Activated naive CD8-positive, alpha-beta T cell treated with anti-CD3 and anti-CD28 coated beads for 36 hours (primary cell): ENCODE data around the gene LDLRAD4. TPM values are rescaled to one million over a fixed set of nuclear protein-coding genes. Genes with fewer than 3 reads are reported as not detected.
"Not testable (repeated sequence)": the region's sequence is repeated elsewhere in the genome, so short reads cannot be mapped to it uniquely, and the experiment has no call there.

Experiments used
- DNase-seq: peaks from one replicate; pipeline ENCODE4 v3.0.0; 2021
- H3K27ac Mint-ChIP-seq: one replicate; pipeline ENCODE4 v1.8.0; 2022; ENCODE audit warnings: mild to moderate bottlenecking, moderate library complexity, mixed read lengths
- H3K27me3 Mint-ChIP-seq: one replicate; pipeline ENCODE4 v1.8.0; 2022; ENCODE audit warnings: mild to moderate bottlenecking, mixed read lengths
- H3K36me3 Mint-ChIP-seq: one replicate; pipeline ENCODE4 v1.8.0; 2021; ENCODE audit warnings: mild to moderate bottlenecking, mixed read lengths
- H3K4me1 Mint-ChIP-seq: one replicate; pipeline ENCODE4 v1.8.0; 2021; ENCODE audit warnings: mixed read lengths
- H3K4me3 Mint-ChIP-seq: one replicate; pipeline ENCODE4 v1.8.0; 2022; ENCODE audit warnings: mild to moderate bottlenecking, moderate library complexity, mixed read lengths
- H3K9me3 Mint-ChIP-seq: one replicate; pipeline ENCODE4 v1.8.0; 2022; ENCODE audit warnings: mixed read lengths
- total RNA-seq, 2 experiments: library from RNA; stranded (reverse); gene quantifications; one replicate each; pipeline ENCODE4 v1.2.3, GENCODE V29; 2021

Gene LDLRAD4
- total RNA-seq, 2 experiments from 2014 or later, result 27.4 to 27.5 TPM

DNA sequence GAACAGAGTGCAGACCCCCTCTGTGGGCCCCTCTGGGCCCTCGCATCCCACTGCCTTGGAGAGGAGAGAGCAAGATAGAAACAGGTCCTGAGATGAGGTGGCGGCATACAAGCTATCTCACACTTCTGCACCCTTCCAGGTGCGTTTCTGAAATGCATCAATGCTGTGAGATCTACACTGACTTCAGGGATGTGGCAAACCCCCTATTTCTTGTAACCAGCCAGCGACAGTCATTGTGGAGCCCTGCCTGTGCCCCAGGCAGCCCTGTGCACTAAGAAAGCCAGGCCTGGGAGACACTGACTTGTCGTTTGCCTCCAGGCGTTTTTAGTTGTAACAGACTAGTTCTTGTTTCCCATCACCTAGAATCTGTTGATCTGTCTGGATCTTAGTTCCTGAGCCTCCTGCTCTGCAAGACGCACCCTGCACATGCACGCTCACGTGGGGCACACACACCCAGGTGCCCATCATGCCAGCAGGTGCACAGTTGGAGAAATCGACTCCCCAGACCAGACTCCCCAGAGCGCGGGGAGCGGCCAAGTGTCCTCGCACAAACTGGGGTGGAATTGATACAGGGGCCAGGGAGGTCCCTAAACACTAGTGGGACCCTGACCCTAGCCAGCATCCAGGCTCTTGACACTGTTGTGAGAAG, 269.8 kb downstream of the LDLRAD4 start:
- DNase-seq, result no peak
- no peak overlapping the region for H3K27ac Mint-ChIP-seq
- H3K9me3 Mint-ChIP-seq, result no peaks in the 10 kb centered on the region
- peaks cover 17% of the 10 kb centered on the region for H3K4me1 Mint-ChIP-seq
- no peak overlapping the region for H3K4me3 Mint-ChIP-seq
- H3K36me3 Mint-ChIP-seq, result peaks cover 5% of the 10 kb centered on the region
- no peaks in the 10 kb centered on the region for H3K27me3 Mint-ChIP-seq

DNA sequence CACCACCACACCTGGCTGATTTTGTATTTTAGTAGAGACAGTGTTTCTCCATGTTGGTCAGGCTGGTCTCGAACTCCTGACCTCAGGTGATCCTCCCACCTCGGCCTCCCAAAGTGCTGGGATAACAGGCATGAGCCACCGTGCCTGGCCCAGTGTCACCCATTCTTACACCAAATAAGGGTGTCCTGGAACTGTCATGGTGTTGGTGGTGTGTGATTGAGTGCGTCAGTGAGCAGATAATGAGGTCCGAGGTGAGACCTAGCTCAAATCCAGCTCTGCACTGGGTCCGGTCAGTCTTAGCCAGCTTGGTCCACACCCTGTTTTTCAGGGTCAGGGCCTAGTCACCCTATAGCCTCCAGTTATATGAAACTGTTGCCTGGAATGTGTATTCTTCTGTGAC, 270.7 kb downstream of the LDLRAD4 start:
- H3K9me3 Mint-ChIP-seq, H3K4me3 Mint-ChIP-seq, H3K36me3 Mint-ChIP-seq, DNase-seq, H3K27ac Mint-ChIP-seq, H3K27me3 Mint-ChIP-seq: not testable (repeated sequence)
- H3K4me1 Mint-ChIP-seq, result peaks cover 10% of the 10 kb centered on the region

DNA sequence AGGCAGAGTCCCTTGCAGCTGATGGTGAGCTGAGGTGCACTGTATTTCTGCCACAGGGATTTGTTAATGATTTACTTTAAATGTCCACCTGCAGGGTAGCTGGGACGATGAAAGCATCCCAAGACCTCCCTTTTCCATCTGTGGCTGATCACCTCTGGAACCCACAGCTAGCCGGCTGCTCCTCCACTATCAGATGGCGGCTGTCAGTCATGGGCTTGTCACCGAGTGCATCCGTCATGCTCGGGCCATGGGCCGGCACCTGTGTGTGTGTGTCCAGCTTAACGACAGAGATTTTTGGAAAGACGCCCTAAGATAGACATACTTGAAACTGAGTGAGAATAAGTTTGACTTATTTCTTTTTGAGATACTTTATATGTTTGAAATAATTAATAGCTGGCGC, 272.6 kb downstream of the LDLRAD4 start:
- H3K36me3 Mint-ChIP-seq, result peaks cover 10% of the 10 kb centered on the region
- H3K27ac Mint-ChIP-seq, result no peak overlapping the region
- no peak overlapping the region for H3K4me3 Mint-ChIP-seq
- no peaks in the 10 kb centered on the region for H3K9me3 Mint-ChIP-seq
- peaks cover 15% of the 10 kb centered on the region for H3K4me1 Mint-ChIP-seq
- H3K27me3 Mint-ChIP-seq, result no peaks in the 10 kb centered on the region
- DNase-seq, result no peak

DNA sequence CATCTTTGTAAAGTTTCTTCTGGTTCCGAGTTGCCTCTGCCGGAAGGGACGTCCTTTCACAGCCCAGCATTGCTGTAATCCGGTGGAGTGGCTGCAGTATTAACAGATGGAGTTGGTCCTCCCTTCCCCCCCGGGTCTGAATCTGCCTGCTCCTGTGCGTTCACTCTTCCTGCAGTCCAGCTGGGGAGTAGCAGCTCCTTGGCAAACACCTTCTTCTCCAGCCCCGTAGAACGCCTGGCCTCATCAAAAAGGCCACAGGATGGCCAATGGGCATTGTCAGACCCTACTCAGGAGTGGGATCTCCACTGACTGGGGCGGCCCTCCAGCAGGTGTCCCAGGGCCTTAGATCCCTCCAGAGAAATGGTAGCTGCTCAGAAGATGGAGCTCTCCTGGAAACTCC, 273.8 kb downstream of the LDLRAD4 start:
- no peak overlapping the region for H3K27ac Mint-ChIP-seq
- H3K27me3 Mint-ChIP-seq, result no peaks in the 10 kb centered on the region
- no peak overlapping the region for H3K4me3 Mint-ChIP-seq
- H3K4me1 Mint-ChIP-seq, result peaks cover 23% of the 10 kb centered on the region
- no peaks in the 10 kb centered on the region for H3K9me3 Mint-ChIP-seq
- no peak for DNase-seq
- peaks cover 13% of the 10 kb centered on the region for H3K36me3 Mint-ChIP-seq

DNA sequence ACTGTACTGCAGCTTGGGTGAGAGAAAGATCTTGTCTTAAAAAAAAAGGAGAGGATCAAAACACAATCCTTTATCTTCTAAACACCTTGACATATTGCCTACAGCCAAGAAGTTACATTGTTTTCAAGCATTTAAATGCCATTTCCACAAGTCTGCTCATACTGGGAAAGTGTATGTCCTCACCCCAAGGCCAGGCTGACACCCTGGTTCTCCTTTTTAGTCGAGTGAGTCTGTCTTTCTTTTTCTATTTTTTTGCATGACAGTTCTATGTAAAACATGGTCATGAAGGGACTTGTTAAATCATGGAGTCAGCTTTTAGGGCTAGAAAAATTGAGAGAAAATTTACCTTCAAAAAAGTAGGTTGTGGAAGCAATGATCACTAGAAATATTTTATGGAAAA, 274.5 kb downstream of the LDLRAD4 start:
- peaks cover 19% of the 10 kb centered on the region for H3K4me1 Mint-ChIP-seq
- no peaks in the 10 kb centered on the region for H3K27me3 Mint-ChIP-seq
- no peak for DNase-seq
- peaks cover 20% of the 10 kb centered on the region for H3K36me3 Mint-ChIP-seq
- no peak overlapping the region for H3K4me3 Mint-ChIP-seq
- H3K27ac Mint-ChIP-seq, result no peak overlapping the region
- no peaks in the 10 kb centered on the region for H3K9me3 Mint-ChIP-seq

DNA sequence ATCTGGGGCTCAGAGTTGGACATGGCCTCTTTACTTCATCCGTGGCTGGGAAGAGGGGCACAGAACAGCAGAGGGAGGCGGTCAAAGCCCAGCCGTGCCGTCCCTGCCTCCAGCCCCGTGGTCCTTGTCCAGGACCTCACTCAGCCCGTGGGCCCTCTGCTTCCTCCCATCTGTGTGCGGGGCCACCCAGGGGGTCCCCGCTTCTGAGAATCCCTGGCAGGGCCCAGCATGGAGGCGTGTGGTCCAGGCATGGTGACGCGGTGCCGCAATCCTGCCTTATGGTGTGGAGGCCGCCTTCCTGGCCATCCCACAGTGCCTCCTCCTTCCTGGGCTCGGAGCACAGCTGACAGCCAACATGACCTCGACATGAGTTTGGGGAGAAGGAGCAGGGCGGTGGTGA, 275.2 kb downstream of the LDLRAD4 start:
- H3K4me1 Mint-ChIP-seq, result peaks cover 17% of the 10 kb centered on the region
- H3K27ac Mint-ChIP-seq, result no peak overlapping the region
- peaks cover 2% of the 10 kb centered on the region for H3K9me3 Mint-ChIP-seq
- peaks cover 26% of the 10 kb centered on the region for H3K36me3 Mint-ChIP-seq
- DNase-seq, result no peak
- no peaks in the 10 kb centered on the region for H3K27me3 Mint-ChIP-seq
- no peak overlapping the region for H3K4me3 Mint-ChIP-seq

DNA sequence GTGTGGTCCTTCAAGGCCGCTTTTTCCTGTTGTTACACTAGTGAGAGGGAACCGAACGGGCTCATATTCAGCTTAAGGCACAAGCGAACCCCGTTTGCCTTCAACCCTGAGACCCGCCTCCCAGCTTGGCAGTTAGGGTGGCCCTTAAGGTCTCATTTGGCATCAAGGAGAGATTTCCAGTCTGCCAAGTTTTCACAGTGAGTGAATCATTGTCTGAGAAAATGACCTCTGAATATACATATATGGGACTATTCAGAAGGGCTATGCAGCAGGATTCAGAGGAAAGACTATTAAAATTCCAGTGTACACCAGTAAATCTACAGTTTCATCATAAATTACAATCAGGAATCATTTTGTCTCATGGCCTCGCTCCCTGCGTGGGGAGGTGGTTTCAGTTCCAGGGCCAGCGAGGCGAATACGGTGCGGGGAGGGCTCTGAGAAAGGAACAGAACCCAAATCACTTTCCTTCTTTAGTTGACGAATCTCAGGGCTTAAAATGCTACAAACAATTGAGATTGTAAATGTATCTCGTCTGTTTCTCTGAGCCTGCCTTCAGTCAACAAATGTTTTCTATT, 276.4 kb downstream of the LDLRAD4 start:
- Mint-ChIP-seq H3K27me3 (no peaks in the 10 kb centered on the region), H3K27ac (no peak overlapping the region), H3K9me3 (peaks cover 13% of the 10 kb centered on the region), H3K4me3 (no peak overlapping the region), H3K4me1 (peaks cover 18% of the 10 kb centered on the region), H3K36me3 (peaks cover 39% of the 10 kb centered on the region)
- no peak for DNase-seq

DNA sequence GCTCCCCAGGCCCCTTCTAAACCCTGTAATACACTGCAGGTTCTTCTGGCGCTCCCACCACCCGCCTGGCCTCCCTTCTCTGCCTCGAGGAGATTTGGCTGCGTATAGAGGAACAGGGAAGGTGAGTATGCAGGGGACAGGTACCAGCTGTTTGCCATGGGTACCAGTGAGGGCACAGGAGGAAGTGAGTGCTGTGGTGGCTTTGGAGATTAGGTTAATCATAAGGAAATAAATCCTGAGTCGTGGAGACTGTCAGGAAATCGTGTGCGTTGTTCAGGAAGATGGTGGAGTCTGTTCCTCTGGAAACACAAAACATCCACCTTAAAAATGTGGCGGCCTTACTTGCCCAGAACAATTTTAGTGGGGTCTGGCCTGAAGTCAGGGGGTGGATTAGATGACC, 277.4 kb downstream of the LDLRAD4 start:
- Mint-ChIP-seq H3K27ac (no peak overlapping the region), H3K36me3 (peaks cover 41% of the 10 kb centered on the region), H3K27me3 (no peaks in the 10 kb centered on the region), H3K4me1 (peaks cover 24% of the 10 kb centered on the region), H3K4me3 (no peak overlapping the region), H3K9me3 (peaks cover 13% of the 10 kb centered on the region)
- DNase-seq, result no peak

DNA sequence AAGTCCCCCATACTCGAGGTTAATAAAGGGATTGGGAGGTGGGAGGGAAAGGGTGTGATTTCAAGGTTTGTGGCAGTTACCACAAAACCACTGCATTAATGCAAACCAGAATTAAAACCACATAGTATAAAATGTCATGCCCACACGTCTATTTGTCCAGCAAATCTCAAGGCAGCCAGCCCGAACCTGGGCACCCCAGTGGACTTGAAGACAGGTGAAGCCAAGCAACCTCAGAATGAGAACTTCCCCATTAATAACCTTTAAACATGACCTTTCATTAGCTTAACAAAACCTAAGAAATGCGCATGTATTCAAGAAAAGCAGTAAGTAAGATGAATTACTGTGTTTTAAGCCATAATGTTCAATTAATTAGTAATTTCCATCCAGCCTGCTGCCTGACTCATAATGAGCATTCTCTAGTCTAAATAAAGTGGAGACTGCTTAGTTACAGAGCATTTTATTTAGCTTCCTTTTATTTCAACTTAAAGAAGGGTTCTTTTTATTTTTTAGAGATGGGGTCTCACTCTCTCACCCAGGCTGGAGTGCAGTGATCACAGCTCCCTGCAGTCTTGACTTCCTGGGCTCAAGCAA, 278.2 kb downstream of the LDLRAD4 start:
- no peak for DNase-seq
- Mint-ChIP-seq H3K27ac (no peak overlapping the region), H3K4me3 (no peak overlapping the region), H3K27me3 (no peaks in the 10 kb centered on the region), H3K36me3 (peaks cover 40% of the 10 kb centered on the region), H3K4me1 (peaks cover 29% of the 10 kb centered on the region), H3K9me3 (peaks cover 13% of the 10 kb centered on the region)

DNA sequence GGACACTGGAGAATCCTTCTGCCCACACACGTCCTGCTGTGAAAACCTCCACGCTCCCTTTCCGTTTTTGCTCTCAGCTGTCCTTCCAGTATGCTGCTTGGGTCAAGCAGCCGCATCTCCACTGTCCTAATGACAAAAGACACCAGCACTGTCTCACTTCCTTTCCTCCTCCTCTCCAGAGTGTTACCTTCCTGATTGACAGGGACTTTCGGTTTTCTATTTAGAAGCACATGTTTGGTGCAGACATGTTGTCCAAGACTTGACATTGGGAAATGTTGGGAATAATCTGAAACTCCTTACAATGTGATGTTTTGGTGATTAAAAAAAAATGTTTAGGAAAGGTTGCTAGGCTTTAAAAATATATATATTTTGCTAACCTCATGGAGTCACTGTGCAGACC, 281.2 kb downstream of the LDLRAD4 start:
- Mint-ChIP-seq H3K36me3 (peaks cover 38% of the 10 kb centered on the region), H3K27ac (peak overlapping the region; percentile 20), H3K27me3 (no peaks in the 10 kb centered on the region), H3K4me1 (peaks cover 39% of the 10 kb centered on the region), H3K9me3 (peaks cover 13% of the 10 kb centered on the region), H3K4me3 (no peak overlapping the region)
- no peak for DNase-seq

DNA sequence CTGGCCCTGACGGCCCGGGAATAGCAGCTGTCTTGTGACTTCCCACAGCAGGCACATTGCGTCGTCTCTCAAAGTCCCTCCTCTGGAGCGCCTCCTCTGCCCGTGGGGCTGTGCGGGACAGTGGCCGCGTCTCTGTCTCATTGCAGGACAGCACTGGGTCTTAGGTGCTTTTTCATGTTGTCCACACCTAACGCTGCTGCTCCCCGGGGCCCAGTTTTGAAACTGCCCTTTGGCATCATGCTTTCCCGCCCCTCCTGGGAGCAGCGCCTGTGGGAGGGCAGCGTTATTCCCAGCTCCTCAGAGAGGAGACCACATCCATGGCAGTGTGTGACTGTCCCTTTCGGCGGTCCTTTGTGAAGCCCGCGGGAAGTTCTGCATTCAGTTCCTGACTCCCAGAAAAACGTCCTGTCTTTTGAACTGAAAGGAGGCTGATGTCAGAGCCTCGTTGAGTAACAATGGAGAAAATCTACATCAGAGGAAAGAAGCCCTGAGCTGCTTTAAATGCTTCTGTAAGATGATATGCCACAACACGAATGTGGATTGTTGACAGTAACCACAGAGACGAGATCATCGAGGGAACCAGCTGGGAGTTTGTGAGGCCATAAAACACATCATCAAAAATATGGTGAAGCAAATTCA, 281.8 kb downstream of the LDLRAD4 start:
- Mint-ChIP-seq H3K27me3 (no peaks in the 10 kb centered on the region), H3K36me3 (peaks cover 36% of the 10 kb centered on the region), H3K4me1 (peaks cover 37% of the 10 kb centered on the region), H3K27ac (no peak overlapping the region), H3K9me3 (peaks cover 13% of the 10 kb centered on the region), H3K4me3 (no peak overlapping the region)
- DNase-seq, result no peak

DNA sequence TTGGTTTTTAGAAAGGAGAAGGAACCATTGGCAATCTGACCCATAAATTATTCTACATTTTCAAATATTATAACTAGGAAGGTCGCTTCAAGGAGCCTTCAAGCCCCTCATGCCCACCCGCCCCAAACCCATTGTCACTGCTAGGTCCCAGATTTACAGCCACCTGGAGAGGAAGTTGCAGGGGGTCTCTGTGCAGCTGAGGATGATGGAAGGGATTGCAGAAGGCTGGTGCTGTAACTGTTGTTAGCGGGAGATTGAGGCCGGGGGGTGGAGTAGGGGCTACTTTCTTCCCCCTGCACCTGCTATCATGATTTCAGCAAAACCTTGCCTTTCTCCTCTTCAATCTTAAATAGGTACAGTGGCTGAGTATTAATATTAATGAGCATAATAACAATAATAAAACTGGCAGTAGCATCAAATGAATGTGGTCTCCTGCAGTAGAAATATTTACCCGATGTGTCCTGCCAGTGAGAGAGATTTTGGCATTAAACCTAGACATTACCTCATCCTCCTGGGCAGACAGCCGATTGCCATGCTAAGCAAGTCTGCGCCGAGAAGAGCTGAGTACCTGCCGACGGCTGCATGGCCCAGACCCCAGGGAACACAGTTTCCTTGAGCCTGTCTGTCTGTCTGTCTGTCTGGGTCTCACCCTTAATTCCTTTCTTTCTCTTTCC, 282.4 kb downstream of the LDLRAD4 start:
- H3K9me3 Mint-ChIP-seq, result peaks cover 13% of the 10 kb centered on the region
- DNase-seq, result no peak
- H3K27me3 Mint-ChIP-seq, result no peaks in the 10 kb centered on the region
- H3K36me3 Mint-ChIP-seq, result peaks cover 40% of the 10 kb centered on the region
- H3K4me1 Mint-ChIP-seq, result peaks cover 41% of the 10 kb centered on the region
- H3K27ac Mint-ChIP-seq, result no peak overlapping the region
- H3K4me3 Mint-ChIP-seq, result no peak overlapping the region

DNA sequence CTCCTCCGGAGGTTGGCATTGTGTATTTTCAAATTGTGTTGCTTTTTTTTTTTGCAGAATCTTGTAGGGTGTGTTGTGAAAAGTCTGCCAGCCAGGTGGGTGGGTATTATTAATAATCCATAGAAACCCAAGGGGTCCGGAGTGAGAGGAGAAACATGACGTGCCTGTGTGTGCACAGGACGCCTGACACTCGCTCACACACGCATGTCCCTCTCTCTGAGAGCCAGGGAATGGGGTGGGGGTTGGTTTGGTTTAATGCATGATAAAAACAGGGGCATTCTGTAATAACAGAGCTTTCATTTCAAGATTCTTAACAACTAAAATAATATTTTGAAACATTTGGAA, 283.0 kb downstream of the LDLRAD4 start:
- no peaks in the 10 kb centered on the region for H3K27me3 Mint-ChIP-seq
- peaks cover 39% of the 10 kb centered on the region for H3K36me3 Mint-ChIP-seq
- peaks cover 13% of the 10 kb centered on the region for H3K9me3 Mint-ChIP-seq
- DNase-seq, result no peak
- no peak overlapping the region for H3K27ac Mint-ChIP-seq
- H3K4me1 Mint-ChIP-seq, result peaks cover 41% of the 10 kb centered on the region
- H3K4me3 Mint-ChIP-seq, result no peak overlapping the region

DNA sequence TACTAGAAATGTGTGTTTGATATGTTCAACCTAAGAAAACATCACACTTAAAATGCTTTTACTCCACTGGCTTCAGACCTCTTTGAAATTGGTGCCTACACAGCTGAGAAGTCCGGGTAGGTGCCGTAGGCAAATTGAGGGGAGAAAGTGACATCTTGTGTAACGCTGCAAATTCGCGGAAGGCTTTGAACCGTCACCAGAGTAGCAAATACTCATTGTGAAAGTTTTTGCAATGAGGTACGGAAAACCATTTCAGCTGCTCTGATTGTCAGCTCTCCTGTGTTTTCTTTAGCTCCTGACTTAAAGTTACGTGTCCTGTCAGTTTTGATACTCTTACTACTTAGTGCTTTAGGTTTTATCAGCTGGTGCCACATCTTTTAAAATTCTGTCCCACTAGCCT, 283.3 kb downstream of the LDLRAD4 start:
- DNase-seq, result peak; percentile 24

DNA sequence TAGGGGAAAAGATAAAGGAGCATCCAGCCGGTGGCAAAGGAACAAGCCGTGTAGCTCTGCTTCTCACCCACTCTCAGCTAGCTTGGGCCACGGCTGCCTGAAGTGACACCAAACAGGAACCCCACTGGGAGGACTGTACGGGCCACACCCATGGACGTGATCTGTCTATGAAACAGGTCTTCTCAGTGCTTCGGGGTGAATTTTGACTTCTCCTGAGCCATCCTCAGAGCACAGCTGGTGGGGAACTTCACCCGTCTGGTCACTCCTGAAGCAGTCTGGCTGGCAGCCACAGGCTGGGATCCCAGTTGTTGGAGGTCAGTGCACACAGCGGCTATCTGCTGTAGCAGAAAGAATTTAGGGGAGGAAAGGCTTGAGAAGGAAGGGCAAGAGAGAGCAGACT, 284.0 kb downstream of the LDLRAD4 start:
- no peak overlapping the region for H3K4me3 Mint-ChIP-seq
- DNase-seq, result no peak
- H3K4me1 Mint-ChIP-seq, result peaks cover 37% of the 10 kb centered on the region
- no peaks in the 10 kb centered on the region for H3K27me3 Mint-ChIP-seq
- peaks cover 36% of the 10 kb centered on the region for H3K36me3 Mint-ChIP-seq
- no peak overlapping the region for H3K27ac Mint-ChIP-seq
- peaks cover 13% of the 10 kb centered on the region for H3K9me3 Mint-ChIP-seq

More for the DNA sequence above, 283.3 kb downstream of the LDLRAD4 start:
- H3K4me1 Mint-ChIP-seq, result peaks cover 37% of the 10 kb centered on the region
- peaks cover 39% of the 10 kb centered on the region for H3K36me3 Mint-ChIP-seq
- H3K27me3 Mint-ChIP-seq, result no peaks in the 10 kb centered on the region
- H3K27ac Mint-ChIP-seq, result peak overlapping the region; percentile 53
- H3K9me3 Mint-ChIP-seq, result peaks cover 13% of the 10 kb centered on the region
- H3K4me3 Mint-ChIP-seq, result no peak overlapping the region
